Measurements from ENCODE around the gene PXYLP1. TPM values are rescaled to one million over a fixed set of nuclear protein-coding genes. Genes with fewer than 3 reads are reported as not detected.

The PXYLP1 gene
- total and polyA plus RNA-seq, 10 of the 15 experiments (the other 5 are each of a cell fraction or from before 2014, with no cell fraction given), result 0.06 to 1.7 (median 0.35) TPM

DNA sequence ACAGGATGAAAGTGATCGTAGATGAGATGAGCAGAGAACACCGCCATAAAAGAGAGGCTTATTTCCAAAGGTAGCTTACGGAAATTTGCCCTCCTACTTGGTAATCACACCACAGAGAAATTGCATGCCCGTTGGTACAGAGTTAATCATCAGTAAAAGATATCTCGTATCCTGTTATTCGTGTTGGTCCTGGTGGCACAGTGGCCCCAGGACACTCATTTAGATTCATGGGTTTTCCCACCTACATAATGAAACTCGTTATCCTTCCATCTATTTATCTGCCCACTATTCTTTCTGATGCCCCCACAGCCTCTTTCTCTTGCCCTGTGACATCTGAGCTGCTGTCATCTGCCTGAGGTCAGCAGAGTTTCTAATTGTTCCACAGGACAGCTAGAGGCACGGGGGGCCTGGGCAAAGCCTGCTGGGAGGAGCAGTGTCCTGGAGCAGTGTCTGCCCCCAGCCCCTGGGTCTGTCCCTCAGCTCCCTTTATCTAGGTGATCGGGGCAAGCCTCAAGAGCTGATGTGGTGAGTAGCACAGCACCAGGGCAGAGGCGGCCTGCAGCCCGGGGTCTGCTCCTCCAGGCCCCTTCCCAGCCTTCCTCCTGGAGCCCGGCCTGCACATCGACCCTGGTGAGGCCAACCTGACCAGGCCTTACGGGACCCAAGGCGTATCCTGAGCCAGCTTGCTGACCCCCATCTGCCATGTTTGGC, 42.2 kb downstream of the PXYLP1 start:
- DNase-seq (ENCODE audit: low read depth, low spot score) (no peak), ATAC-seq (no peak), FAIRE-seq (no peak)
- ChIA-PET POLR2A (no interaction called here), SMC1A (ENCODE audit: uncharacterized antibody, unreplicated experiment) (interaction anchor here (0.6 kb wide), 1 partner anchor 37 kb away, joined by 3 read pairs; no protein-coding TSS in a partner anchor), RAD21 (ENCODE audit: unreplicated experiment) (no interaction called here), CTCF (no interaction called here)
- Histone ChIP-seq H4K20me1 (ENCODE audit: control insufficient read depth, insufficient read depth) (no peaks in the 10 kb centered on the region), H2AFZ (ENCODE audit: control insufficient read depth, low read depth, low read length) (no peak overlapping the region), H3K4me1 (ENCODE audit: control insufficient read depth, insufficient read depth, low read length) (peaks cover 7% of the 10 kb centered on the region), H3K9me3 (replicated peaks; ENCODE audit: control insufficient read depth, insufficient read depth, low read length) (no peaks in the 10 kb centered on the region), H3K4me2 (ENCODE audit: control insufficient read depth, insufficient read depth) (no peak overlapping the region), H3K79me2 (ENCODE audit: control insufficient read depth, insufficient read depth, low read length) (no peaks in the 10 kb centered on the region), H3K27ac (ENCODE audit: control insufficient read depth, insufficient read depth) (no peak overlapping the region), H3K9ac (ENCODE audit: control insufficient read depth, insufficient read depth, low read length) (no peak overlapping the region), H3K27me3 (replicated peaks in 1 of 2; ENCODE audit: control insufficient read depth in 2 of 2, insufficient read depth in 2 of 2, low read length in 1 of 2) (peaks cover 0 to 4% of the 10 kb centered on the region in 2 experiments; a peak in 1 of 4 replicates), H3K36me3 (ENCODE audit: control insufficient read depth in 2 of 2, insufficient read depth in 2 of 2, low read length in 1 of 2) (no peaks in the 10 kb centered on the region), H3K4me3 (no peak overlapping the region)
- 41% methylated on average over 15 of the region's 15 CpGs for WGBS (ENCODE audit: insufficient coverage, insufficient replicate concordance, low lambda C conversion rate, missing lambda C conversion rate)
- BruUV-seq (replicated peaks), result no TSS peak
- in situ Hi-C loops (cut with MboI), result no loop called here
- TF ChIP-seq RB1 (IDR thresholded peaks at IDR 0.05; ENCODE audit: borderline replicate concordance) (no peak), ZNF274 (IDR thresholded peaks at IDR 0.05; ENCODE audit: insufficient read depth, insufficient read length) (no peak), PRDM15 (CRISPR knock-in tag; IDR thresholded peaks at IDR 0.05) (no peak), ZBTB33 (IDR thresholded peaks at IDR 0.05) (no peak), CBX5 (IDR thresholded peaks at IDR 0.05; ENCODE audit: low read depth) (no peak), SUZ12 (IDR thresholded peaks at IDR 0.05; ENCODE audit: unreplicated experiment) (no peak)
- intact Hi-C loops (cut with micrococcal nuclease; ENCODE audit: unreplicated experiment), result loop anchor here (10.0 kb wide), 1 partner anchor 269 kb away; no protein-coding TSS in a partner anchor

All from GM12878 (cell line).